Measurements from ENCODE around the gene TET3. TPM values are rescaled to one million over a fixed set of nuclear protein-coding genes. Genes with fewer than 3 reads are reported as not detected.

TET3 gene
- polyA plus RNA-seq, 1 donor, result 9.0 TPM

DNA sequence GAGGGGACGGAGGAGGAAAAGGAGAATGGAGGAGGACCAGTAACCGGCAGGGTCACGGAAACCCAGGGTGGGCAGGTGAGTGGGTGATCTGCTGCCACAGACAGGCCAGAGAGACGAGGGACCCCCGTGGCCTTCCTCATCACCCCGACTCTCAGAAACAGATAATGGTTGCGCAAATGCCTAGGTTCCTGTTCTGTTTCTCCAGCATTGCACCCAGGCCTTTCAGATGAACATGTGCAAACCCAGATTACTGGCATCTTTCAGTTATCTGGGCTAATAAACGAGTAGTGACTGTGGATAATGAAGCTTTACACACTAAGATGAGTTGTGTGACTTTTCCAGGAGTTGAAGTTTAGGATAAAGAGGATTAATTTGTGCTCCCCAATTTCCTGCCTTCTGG lies 46.5 kb downstream of the TET3 start:
- DNase-seq (ENCODE audit: low read depth), result no peak

DNA sequence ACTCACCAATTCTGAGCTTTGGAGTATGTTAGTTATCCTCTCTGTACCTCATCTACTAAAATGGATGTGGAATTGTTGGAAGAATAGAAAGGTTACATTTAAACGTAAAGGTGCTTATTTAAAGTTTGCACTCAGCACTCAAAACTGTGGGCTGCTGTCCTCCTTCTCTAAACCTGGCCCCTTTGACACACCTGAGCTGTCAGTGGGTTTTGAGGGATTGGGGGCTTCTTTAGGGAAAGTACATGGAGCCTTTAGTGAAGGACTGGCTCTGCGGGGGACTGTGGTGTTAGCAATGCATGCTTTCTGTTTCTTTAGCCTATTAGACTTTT lies 47.2 kb downstream of the TET3 start:
- DNase-seq (ENCODE audit: low read depth), result no peak

DNA sequence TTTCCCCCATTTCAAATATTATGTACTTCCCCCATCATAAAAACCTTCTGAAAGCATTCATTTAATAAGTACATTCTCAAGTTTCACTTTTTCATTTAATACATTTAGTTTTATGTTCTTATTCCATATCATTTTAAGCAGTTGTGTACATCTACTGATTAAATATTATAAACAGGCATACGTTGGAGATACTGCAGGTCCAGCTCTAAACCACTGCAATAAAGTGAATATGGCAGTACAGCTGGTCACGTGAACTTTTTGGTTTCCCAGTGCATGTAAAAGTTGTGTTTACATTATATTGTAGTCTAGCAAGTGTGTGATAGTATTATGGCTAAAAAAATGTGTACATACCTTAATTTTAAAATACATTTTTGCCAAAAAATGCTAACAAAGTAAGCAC lies 48.7 kb downstream of the TET3 start:
- no peak for DNase-seq (ENCODE audit: low read depth)

Other genes starting within 250 kb of the TET3 start
- 42.3 TPM for gene TPRKB, start 247.6 kb upstream of the TET3 start, polyA plus RNA-seq (ENCODE audit: insufficient read length)
- gene DUSP11, start 204.8 kb upstream of the TET3 start, polyA plus RNA-seq (ENCODE audit: insufficient read length), result 17.0 TPM
- not detected for gene C2orf78, start 200.7 kb upstream of the TET3 start, polyA plus RNA-seq (ENCODE audit: insufficient read length)
- 42.9 TPM for gene STAMBP, start 155.9 kb upstream of the TET3 start, polyA plus RNA-seq (ENCODE audit: insufficient read length)
- 5.1 TPM for gene ACTG2, start 91.9 kb upstream of the TET3 start, polyA plus RNA-seq (ENCODE audit: insufficient read length)
- 35.3 TPM for gene DGUOK, start 58.0 kb upstream of the TET3 start, polyA plus RNA-seq (ENCODE audit: insufficient read length)
- gene BOLA3, start 163.0 kb downstream of the TET3 start, polyA plus RNA-seq (ENCODE audit: insufficient read length), result 23.3 TPM
- 41.5 TPM for gene MOB1A, start 194.0 kb downstream of the TET3 start, polyA plus RNA-seq (ENCODE audit: insufficient read length)
- gene MTHFD2, start 213.7 kb downstream of the TET3 start, polyA plus RNA-seq (ENCODE audit: insufficient read length), result 21.8 TPM

Measured in forelimb muscle (tissue), 1 donor.